ENCODE data around the gene CORIN.
"Not testable (repeated sequence)": the region's sequence is repeated elsewhere in the genome, so short reads cannot be mapped to it uniquely, and the experiment has no call there.

Gene CORIN

DNA sequence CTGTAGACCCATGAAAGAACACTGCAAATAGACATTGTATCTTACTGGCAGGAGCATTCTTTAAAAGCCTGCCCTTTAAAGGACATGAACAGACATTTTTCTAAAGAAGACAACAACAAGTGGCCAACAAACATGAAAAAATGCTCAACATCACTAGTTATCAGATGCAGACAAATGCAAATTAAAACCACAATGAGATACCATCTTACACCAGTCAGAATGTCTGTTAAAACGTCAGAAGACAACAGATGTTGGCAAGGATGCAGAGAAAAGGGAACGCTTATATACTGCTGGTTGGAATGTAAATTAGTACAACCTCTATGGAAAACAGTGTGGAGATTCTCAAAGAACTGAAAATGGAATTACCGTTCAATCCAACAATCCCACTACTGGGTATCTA, 275.6 kb downstream of the CORIN start:
- DNase-seq: peak; percentile 9
- in situ Hi-C loops (cut with MboI; ENCODE audit: low pct_unique_long_range_greater_than_20kb, low sequenced_read_pairs): no loop called here

DNA sequence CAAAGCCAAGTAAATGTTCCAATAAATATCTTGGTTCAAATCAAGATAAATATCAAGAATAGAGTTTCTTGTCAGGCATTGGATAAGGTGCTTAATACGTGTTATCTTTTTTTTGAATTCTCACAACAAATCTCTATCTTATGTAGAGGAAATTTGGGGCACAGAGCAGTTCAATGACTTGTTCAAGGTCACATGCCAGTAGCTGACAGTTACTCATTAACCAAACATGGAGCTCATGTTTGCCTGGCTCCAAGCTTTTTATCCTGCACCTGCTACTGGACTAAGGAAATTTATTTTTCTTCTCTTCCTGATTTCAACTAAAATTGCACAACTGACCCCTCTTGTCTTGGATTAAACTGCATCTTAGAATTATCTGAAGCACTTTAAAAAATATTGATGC, 276.5 kb downstream of the CORIN start:
- in situ Hi-C loops (cut with MboI; ENCODE audit: low pct_unique_long_range_greater_than_20kb, low sequenced_read_pairs): no loop called here
- no peak for DNase-seq

DNA sequence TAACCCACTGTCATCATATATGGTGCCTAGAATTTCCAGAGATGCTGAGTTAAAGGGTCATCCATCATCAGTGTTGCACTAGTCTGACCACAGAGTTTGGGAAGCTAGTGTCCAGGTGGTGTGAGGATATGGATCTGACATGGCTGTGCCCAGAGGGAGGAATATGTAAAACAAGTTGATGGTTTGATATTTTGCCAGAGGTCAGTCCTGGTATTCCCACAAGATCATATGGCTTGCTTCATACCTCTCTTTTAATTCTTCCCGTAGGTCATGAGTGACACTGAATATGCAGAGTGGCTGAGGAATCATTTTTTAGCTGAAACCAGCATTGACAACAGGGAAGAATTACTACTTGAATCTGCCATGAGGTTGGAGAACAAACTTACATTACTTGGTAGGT, 277.2 kb downstream of the CORIN start:
- no peak for DNase-seq
- in situ Hi-C loops (cut with MboI; ENCODE audit: low pct_unique_long_range_greater_than_20kb, low sequenced_read_pairs): no loop called here

DNA sequence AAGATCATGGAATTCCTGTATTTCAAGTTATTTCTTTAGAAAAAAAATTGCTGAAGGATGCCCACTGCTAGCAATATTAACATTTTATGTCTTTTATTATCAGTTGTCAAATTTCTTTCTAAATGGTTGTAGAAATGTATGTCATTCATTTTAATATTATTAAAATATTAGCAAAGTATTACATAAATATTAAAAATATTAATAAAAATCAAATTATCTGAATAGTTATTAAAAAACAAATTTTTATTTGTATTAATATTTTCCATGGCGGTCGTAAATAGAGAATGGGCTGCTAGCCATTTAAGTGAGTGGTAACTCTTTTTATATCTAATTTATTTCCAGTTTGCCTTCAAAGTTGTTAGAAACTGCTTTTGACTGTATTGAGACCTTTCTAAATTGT, 280.6 kb downstream of the CORIN start:
- in situ Hi-C loops (cut with MboI; ENCODE audit: low pct_unique_long_range_greater_than_20kb, low sequenced_read_pairs): no loop called here

DNA sequence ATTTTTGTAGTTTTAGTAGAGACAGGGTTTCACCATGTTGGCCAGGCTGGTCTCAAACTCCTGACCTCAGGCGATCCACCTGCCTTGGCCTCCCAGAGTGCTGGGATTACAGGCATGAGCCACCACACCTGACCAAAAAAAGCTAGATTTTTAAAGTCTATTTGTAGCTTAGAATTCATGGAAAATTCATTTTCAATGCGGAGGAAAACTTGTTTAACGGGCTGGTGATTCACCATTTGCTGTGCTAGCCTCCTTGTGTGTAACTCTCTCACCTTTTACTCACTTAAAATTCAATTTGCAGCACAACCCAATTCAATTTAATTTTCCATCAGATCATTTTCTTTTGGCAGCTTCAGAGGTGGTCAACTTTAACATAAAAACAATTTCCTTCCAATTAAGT, 281.9 kb downstream of the CORIN start:
- DNase-seq; in situ Hi-C loops (cut with MboI; ENCODE audit: low pct_unique_long_range_greater_than_20kb, low sequenced_read_pairs): not testable (repeated sequence)

More for the DNA sequence above, 280.6 kb downstream of the CORIN start:
- DNase-seq: no peak

DNA sequence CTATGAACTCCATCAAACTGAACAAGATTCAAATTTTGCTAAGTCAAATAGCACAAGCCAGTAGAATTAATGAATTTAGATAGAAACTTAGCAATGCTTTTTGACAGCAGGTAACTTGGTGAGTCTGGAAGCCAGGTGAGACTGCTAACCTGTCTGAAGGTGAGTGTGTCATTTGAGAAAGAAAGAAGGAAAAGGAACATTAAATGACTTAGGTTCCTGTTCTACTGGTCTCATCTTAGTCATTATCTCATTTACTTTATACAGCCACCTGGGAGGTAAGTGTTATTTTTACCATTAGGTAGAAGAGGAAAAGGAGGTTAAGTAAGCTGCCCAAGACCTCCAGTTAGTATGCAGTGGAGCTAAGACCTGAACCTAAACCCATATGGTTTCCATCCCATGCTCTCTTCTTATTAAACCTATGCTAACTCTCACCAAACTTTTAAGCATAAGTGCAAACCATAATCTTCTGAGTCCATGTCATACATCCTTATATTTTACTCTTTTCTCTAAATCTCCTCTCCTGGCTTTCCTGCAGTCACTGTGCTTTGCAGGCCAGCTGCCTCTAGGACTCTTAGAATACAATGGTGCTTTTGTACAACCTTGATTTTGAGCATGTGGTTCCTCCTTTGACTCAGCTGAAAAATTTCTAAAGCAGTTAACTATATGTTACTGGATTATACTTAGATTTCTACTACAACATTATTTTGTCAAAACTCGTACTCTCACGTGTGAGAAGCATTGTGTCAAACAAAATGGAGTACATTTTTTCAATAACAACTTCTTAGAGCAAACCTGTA, 284.3 kb downstream of the CORIN start:
- DNase-seq: no peak
- in situ Hi-C loops (cut with MboI; ENCODE audit: low pct_unique_long_range_greater_than_20kb, low sequenced_read_pairs): no loop called here

DNA sequence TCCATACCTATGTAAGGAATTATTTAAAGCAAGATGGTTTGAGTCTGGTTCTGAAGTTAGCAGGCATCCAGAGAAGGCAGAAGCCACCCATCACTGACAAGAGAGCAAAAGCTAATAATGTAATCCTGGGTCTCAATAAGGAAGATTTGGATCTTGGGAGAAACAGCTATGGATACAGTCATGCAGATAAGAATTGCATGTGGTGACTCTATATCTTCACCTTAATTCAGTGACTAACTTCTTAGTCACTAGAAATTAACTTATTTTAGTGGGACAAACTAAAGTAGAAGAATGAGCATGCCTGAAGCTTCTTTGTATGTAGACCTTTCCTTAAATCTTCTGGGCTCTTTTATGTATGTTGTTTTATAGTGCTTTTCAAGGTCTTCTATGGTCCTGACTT, 286.2 kb downstream of the CORIN start:
- in situ Hi-C loops (cut with MboI; ENCODE audit: low pct_unique_long_range_greater_than_20kb, low sequenced_read_pairs): no loop called here
- DNase-seq: no peak

DNA sequence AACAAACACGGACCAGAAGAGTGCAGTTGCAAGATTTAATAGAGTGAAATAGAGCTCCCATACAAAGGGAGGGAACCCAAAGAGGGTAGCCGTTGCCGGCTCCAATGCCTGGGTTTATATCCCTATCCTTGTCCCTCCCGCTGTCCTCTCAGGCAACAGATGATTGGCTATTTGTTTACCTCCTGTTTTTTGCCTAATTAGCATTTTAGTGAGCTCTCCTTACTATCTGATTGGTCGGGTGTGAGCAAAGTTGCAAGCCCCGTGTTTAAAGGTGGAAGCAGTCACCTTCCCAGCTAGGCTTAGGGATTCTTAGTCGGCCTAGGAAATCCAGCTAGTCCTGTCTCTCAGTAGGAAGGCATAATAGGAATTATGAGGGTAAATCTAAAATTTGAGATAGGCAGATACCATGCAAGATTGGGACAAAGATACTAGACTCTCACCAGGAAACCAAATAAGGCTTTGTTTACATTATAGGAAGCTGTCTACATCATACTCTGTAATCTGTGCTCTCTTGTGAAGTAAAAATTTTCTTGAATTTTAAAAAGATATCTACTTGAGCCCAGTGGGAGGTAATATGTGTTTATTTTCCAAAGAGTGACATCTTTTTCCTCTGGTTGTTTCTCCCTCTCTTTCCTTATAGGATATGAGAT, 286.8 kb downstream of the CORIN start:
- no peak for DNase-seq
- in situ Hi-C loops (cut with MboI; ENCODE audit: low pct_unique_long_range_greater_than_20kb, low sequenced_read_pairs): no loop called here

DNA sequence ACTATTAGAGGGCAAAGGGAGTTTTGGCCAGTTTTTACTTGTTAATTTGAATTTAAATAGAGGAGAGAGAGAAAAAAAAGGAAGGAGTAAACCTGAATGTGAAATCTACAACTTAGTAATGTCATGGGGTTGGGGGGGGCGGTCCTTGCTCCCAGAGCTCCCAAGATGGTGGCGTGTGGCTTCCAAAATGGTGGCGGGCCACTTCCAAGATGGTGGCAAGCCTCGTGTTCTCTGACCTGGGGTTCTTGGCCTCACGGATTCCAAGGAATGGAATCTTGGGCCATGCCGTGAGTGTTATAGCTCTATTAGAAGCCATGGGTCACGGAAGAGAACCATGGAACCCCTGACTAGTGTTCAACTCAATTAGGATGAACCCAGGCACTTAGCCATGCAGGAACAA, 287.5 kb downstream of the CORIN start:
- DNase-seq; in situ Hi-C loops (cut with MboI; ENCODE audit: low pct_unique_long_range_greater_than_20kb, low sequenced_read_pairs): not testable (repeated sequence)

All from KBM-7 (cell line).